HG03039 (cell line): ENCODE data around the gene KLHL10.
"Not testable (repeated sequence)": the region's sequence is repeated elsewhere in the genome, so short reads cannot be mapped to it uniquely, and the experiment has no call there.

Experiments
- ATAC-seq: cut with Tn5 transposase; IDR thresholded peaks from one replicate; pipeline ENCODE4 v1.9.1; 2021; ENCODE audit warnings: mild to moderate bottlenecking, moderate library complexity; ENCODE audit not compliant: unreplicated experiment

Gene KLHL10

GRCh38 chr17:41849251-41849990 lies 11.8 kb downstream of the KLHL10 start:
- ATAC-seq, result no peak

- ATAC-seq, result not testable (repeated sequence)
Measured at GRCh38 chr17:41851382-41851781, 13.8 kb downstream of the KLHL10 start.

GRCh38 chr17:41860254-41860931 lies 22.8 kb downstream of the KLHL10 start:
- no peak for ATAC-seq

GRCh38 chr17:41863074-41863848 lies 25.6 kb downstream of the KLHL10 start:
- ATAC-seq, result no peak

GRCh38 chr17:41864498-41864835 lies 26.8 kb downstream of the KLHL10 start:
- no peak for ATAC-seq

- ATAC-seq, result peak; percentile 74
Measured at GRCh38 chr17:41864836-41865595, 27.4 kb downstream of the KLHL10 start, which contains the start of gene KLHL11. Gene KLHL11 (minus strand): TSS chr17:41865423. CDS start chr17:41865370, 53 bp downstream.

GRCh38 chr17:41865596-41865893 lies 27.9 kb downstream of the KLHL10 start:
- ATAC-seq, result no peak

- no peak for ATAC-seq
Measured at GRCh38 chr17:41868568-41868967, 30.9 kb downstream of the KLHL10 start.

- ATAC-seq, result no peak
Measured at GRCh38 chr17:41869426-41869825, 31.8 kb downstream of the KLHL10 start.

- ATAC-seq, result no peak
Measured at GRCh38 chr17:41870097-41870496, 32.5 kb downstream of the KLHL10 start.

- ATAC-seq, result no peak
Measured at GRCh38 chr17:41870627-41871026, 33.0 kb downstream of the KLHL10 start.

- ATAC-seq, result no peak
Measured at GRCh38 chr17:41871789-41872188, 34.2 kb downstream of the KLHL10 start.

- no peak for ATAC-seq
Measured at GRCh38 chr17:41873559-41874292, 36.1 kb downstream of the KLHL10 start.

GRCh38 chr17:41874293-41874670 lies 36.7 kb downstream of the KLHL10 start:
- not testable (repeated sequence) for ATAC-seq

GRCh38 chr17:41880130-41880529 lies 42.5 kb downstream of the KLHL10 start:
- ATAC-seq, result no peak

GRCh38 chr17:41882756-41883155 lies 45.1 kb downstream of the KLHL10 start:
- no peak for ATAC-seq

GRCh38 chr17:41885733-41886132 lies 48.1 kb downstream of the KLHL10 start:
- ATAC-seq, result no peak

- no peak for ATAC-seq
Measured at GRCh38 chr17:41888332-41888965, 50.8 kb downstream of the KLHL10 start.

- no peak for ATAC-seq
Measured at GRCh38 chr17:41891135-41892020, 53.8 kb downstream of the KLHL10 start.
